ENCODE results near the gene FAM221A.
"Not testable (repeated sequence)": the region's sequence is repeated elsewhere in the genome, so short reads cannot be mapped to it uniquely, and the experiment has no call there.

The FAM221A gene, protein sequence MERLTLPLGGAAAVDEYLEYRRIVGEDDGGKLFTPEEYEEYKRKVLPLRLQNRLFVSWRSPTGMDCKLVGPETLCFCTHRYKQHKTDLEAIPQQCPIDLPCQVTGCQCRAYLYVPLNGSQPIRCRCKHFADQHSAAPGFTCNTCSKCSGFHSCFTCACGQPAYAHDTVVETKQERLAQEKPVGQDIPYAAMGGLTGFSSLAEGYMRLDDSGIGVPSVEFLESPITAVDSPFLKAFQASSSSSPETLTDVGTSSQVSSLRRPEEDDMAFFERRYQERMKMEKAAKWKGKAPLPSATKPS

DNA sequence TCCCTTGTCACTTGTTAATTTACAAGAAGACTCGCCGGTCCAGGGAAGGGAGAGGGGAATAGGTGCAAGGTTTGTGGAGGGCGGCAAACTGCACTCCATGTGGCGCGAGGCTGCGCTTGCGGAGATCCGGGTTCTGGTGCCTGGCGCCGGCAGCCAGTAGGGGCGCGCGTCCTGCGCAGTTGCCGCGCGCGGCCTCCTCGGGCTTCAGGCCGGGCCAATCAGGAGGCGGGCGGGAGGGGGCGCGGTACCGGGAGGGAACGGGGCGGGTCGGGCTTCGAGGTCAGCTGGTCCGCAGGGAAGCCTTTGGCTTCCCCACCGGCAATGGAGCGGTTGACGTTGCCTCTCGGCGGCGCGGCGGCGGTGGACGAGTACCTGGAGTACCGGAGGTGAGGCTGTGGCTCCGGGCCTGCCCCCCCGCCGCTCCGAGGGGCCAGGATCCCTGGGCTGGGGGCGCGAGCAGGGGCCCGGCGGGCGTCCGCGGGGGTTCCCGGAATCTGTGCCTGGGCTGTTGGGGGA is at the start of gene FAM221A:
Gene FAM221A, plus strand, starts transcription at position 302 of the 516 bp plus-strand sequence. Its CDS starts 20 bp downstream, at position 322.
- DNase-seq (ENCODE audit: low read depth in 2 of 2), result peak; percentile 70 to 82

DNA sequence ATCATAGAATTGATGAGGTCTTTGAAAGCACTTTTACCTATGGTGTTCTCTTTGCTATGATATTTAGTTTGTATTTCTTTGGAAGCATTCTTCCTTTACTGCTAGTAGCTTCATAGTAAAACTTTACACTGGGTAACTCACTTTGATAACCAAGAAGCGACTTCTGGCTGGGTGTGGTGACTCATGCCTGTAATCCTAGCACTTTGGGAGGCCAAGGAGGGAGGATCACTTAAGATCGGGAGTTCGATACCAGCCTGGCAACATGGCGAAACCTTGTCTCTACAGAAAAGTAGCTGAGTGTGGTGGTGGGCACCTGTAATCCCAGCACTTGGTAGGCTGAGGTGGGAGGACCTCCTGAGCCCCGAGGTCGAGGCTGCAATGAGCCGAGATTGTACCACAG is 46.6 kb upstream of the FAM221A start:
- no peak for DNase-seq (ENCODE audit: low read depth in 2 of 2)

DNA sequence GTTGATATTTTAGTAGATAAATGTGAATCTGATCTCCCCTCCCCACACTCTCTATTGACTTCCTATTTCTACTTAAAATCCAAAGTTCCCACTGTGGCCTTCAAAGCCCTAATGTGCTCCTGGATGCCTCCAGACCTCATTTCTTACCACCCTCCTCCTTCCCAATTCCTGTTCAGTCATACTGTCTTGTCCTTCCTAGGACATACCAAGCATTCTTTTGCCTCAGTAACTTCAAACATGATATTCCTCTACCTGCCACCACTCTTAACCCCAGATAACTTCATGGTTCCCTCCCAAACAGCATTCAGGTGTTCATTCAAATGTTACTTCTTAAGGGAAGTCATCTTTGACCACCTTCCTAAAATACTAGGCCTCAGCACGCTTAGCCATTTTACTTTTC is 34.2 kb upstream of the FAM221A start:
- no peak for DNase-seq (ENCODE audit: low read depth in 2 of 2)

DNA sequence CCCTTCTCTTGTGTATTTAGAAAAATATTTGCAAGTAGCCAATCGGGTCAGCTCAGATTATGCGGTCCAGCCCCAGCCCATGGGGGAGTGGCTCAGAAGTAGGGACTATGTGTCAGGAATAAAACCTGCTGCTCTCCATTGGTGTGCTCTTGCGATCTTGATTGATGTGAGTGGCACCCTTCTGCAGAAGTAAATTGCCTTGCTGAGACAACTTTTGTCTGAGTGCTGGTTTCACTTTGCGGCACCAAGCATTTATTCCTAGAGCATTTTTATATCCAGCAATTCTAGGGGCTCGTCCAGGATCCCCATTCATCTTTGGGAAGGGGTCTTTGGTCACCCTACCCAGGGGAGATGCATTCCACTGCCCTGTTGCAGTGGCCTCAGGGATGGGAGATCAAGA is 26.1 kb upstream of the FAM221A start:
- no peak for DNase-seq (ENCODE audit: low read depth in 2 of 2)

DNA sequence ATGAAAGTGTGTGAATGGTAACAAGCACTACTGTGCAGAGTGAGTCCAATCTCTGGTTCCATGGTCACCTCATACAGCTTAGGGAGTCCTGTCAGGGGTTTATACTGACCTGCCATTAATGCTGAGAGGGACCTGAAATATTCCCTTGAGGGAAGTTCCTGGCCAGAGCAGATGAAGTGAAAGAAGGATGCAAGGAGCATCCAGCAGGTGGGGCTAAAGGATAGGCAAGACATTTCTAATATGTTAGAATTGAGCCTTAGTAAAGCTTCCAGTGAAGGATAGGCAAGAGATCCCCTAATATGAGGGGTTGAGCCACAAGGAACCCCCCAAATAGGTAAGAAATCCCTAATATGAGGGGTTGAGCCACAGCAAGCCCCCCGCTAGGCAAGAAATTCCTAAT is 25.5 kb upstream of the FAM221A start:
- DNase-seq (ENCODE audit: low read depth in 2 of 2), result no peak

DNA sequence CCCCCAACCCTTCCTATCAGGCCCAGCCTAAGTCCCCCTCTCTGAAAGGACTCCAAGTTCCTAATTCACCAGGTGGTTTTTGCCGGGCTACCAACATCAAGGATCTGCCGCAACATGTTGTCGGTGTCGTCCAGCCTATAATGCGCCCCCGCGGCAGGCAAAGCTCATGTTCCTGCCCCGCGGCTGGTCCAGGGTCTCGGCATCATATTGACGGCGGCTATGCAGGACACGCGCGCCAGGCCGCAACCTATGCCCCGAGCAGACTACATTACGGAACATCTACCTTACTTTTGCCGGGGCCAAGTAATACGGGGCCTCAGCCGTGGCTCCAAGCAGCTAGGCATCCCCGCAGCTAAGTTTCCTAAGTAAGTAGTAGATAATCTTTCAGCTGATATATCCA is 24.6 kb upstream of the FAM221A start:
- no peak for DNase-seq (ENCODE audit: low read depth in 2 of 2)

DNA sequence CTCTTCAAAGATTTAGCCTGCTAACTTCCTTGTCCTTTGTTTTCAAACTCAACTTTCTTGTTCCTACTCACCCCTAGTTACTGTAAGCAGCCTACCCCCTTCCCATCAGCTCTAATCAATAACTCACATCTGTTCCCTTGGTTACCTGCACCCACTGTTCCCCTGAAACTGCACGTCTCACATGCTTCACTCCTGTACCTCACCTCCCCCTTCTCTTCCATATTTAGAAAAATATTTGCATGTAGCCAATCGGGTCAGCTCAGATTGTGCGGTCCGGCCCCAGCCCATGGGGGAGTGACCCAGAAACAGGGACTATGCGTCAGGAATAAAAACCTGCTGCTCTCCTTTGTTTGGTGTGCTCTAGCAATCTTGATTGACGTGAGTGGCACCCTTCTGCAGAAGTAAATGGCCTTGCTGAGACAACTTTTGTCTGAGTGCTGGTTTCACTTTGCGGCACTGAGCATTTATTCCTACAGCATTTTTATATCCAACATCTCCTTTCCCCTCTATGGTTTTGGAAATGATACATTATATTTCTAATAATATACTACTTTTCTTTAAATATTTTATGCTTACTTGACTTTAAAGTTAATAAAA is 21.1 kb upstream of the FAM221A start:
- DNase-seq (ENCODE audit: low read depth in 2 of 2), result no peak

DNA sequence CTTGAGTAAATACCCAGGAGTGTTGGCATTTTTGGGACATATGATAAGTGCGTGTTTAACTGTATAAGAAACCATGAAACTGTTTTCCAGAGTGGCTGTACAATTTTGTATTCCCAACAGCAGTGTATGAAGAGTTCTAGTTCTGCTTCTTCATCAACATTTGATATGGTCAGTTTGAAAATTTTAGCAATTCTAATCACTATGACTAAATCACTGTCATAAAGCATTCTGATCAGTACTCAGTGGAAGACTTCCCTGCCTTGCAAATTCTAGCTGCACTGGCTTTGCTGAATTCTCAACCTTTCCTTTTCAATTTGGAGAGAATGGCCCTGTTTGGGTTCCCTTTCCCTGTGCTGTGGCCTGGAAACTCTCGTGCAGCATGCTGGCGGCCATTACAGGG is 18.6 kb upstream of the FAM221A start:
- DNase-seq (ENCODE audit: low read depth in 2 of 2), result no peak

DNA sequence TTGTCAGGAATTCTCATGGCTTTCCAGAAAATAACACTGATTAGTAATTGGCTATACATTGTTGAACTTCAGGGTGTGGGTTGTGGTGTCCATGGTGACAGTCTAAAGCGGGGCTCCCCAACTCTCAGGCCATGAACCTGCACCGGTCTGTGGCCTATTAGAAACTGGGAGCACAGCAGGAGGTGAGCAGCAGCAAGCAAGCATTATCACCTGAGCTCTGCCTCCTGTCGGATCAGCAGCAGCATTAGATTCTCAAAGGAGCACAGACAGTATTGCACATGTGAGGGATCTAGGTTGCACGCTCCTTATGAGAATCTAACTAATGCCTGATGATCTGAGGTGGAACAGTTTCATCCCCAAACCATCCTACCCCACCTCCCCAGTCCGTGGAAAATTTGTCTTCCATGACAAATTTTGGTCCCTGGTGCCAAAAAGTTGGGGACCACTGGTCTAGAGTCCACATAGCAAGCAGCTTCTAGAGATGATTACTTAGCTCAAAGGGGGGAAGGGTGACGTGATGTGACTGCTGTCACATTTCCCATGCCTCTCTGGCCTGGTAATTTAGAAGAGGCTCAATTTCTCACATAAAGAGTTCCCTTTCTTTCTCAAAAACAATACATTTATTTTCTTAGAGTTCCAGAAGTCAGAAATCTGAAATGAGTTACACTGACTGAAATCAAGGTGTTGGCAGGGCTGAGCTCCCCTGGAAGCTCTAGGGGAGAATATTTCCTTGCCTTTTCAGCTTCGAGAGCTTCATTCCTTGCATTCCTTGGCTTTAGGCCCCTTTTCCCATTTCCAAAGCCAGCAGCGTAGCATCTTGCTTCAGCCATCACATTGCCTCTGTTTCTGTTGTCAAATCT is 17.6 kb upstream of the FAM221A start:
- DNase-seq (ENCODE audit: low read depth in 2 of 2), result no peak

DNA sequence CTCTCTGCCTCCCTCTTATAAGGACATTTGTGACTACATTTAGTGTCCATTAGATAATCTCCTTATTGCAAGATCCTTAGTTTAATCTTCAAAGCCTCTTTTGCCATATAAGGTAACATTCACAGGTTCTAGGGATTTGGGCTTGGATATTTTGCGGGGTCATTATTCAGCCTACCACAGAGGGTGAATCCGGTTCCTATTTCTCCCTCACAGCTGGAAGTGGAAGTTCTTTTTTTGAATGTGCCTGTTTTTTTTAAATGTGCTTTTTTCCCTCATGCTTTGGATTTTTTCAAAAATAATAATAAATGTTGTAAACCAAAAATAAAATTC is 17.1 kb upstream of the FAM221A start:
- DNase-seq (ENCODE audit: low read depth in 2 of 2), result no peak

DNA sequence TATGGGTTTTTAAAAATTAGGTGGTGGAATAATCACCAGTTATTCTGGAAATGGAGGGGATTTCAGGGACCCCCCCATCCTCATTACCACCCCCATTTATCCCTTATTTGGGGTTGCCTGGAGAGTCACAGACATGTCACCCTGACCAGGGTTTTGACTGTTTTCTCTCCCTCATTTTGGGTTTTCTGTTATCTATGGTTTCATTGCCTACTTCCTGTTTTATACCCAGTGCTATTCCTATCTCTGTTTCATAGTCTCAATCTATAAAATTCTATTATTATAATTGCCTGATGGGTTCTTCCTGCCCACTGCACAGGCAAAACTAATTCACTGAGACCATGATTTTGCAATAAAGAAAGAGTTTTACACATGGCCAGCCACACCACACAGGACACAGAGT is 15.9 kb upstream of the FAM221A start:
- no peak for DNase-seq (ENCODE audit: low read depth in 2 of 2)

DNA sequence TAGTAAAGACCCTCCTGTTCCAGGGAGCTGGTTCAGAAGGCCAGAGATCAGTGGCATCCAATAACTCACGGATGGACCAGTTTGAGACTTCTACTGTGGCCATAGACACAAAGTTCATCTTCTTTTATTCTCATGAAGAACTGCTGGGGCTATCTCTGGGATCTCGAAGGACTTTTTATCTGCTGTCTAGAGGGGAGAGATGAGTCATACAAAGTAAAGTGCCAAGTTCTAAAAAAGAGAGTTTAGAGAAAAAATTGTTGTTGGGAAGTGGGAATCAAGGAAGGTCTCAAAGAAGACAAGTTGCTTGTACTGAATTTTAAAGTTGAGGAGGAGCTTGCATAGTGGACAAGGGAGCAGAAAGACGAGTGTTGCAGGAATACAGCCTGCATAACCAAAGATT is 8.0 kb upstream of the FAM221A start:
- no peak for DNase-seq (ENCODE audit: low read depth in 2 of 2)

DNA sequence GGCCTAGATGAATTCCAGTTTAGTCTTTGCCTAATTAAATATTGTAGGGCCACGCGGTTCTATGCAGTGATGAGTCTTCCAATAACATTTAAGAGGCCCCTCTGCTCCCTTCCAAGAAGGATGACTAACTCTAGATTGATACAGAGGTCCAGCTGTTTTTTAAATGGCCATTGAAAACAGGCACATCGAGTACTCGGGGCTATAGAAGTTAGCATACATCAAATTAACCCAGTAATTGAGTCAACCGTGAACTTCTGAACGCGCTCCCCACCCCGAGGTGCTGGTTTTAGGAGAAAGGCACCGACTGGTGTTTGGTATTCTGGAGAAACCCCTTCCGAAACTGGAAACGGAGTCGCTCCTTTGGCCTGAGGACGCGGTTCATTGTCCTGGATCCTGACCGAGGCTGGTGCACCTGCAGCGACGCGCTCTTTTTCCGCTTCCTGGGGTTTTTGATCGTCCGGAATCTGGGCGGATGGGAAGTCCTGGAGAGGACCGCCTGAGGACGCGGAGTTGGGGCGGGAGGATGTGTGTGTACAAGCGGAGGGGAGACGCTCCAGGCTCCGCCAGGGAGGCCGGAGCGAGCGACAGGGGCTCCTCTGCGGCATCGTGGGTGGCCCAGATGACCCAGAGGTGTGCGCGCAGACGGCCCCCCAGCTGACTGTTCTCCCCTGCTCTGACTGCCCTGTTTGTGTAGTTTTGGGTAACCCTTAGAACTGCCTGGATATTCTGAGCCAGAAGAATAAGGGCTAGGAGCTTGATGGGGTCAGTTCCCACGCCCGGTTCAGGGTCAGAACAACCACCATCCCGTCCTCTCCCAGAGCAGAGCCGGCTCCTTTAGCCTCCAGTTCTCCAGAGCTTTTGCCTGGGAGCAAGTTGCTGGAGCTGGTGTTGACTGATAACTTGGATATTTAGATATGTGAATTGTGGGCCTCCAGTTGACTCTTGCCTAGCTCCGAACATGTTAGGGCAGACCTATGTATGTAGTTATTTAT is 711 bp downstream of the FAM221A start:
- DNase-seq (ENCODE audit: low read depth in 2 of 2), result peak; percentile 15 to 23

DNA sequence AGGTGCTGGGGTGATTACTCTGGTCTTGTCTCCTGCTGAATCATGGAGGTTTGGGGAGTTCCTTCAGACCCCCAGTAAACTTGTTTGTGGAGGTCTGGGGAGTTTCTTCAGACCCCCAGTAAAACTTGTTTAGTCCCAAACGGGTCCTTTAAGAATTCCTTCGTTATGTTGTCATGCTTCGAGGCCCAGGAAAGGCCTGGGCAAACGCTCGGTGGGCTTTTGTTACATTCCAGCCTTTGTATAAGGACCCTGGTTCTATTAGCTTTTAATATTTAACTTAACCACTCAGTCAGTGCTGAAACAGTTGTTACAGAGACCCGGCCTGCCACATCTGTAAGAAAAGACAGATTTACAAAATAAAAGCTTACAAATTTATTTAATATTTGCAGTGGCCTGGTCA is 4.0 kb downstream of the FAM221A start:
- DNase-seq (ENCODE audit: low read depth in 2 of 2), result not testable (repeated sequence)

DNA sequence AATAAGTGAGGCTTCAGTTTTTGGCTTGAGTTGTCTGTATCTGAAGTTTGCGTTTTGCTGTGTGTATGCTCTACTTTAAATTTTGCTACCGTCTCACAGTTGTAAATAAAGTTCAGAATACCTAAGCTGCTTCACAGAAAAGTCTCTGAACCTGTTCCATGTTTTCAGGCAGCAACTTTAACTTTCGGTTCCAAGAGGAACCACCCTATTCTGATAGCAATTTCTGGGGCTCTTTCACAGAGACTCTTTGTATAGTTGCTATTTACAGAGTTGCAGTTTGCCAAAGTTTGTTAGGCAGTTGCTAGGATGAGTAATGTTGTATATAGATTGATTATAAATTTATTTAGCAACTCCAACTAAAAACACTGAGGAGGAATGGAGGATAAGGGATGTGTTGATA is 5.7 kb downstream of the FAM221A start:
- DNase-seq (ENCODE audit: low read depth in 2 of 2), result no peak

DNA sequence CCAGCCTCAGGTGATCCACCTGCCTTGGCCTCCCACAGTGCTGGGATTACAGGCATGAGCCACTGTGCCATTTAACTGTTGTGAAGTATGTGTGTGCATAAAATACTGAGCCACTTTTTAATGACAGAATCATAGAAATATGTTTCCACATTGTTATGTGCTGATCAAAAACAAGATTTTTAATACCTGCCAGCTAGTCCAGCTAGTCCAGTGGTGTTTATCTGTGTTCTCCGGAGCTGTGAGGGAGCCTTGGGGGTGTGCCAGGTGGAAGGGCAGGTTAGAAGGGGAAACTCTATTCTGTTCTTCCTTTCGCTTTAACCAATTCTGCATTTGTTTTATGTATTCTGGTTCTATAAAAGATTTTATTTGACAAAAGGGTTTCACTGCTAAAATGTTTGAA is 7.0 kb downstream of the FAM221A start:
- DNase-seq (ENCODE audit: low read depth in 2 of 2), result no peak

DNA sequence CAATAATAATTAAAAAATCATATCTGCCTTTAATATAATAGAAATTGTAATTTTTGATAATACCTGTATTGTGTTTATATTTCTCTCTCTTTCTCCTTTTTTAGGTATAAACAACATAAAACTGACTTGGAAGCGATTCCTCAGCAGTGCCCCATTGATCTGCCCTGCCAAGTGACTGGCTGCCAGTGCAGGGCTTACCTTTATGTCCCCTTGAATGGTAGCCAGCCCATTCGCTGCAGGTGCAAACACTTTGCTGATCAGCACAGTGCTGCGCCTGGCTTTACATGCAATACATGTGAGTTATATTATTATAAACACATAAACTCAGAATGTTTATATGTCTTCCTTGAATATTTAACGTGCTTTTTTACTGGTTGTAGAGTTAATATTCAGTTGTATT is 9.2 kb downstream of the FAM221A start:
- DNase-seq (ENCODE audit: low read depth in 2 of 2), result no peak

DNA sequence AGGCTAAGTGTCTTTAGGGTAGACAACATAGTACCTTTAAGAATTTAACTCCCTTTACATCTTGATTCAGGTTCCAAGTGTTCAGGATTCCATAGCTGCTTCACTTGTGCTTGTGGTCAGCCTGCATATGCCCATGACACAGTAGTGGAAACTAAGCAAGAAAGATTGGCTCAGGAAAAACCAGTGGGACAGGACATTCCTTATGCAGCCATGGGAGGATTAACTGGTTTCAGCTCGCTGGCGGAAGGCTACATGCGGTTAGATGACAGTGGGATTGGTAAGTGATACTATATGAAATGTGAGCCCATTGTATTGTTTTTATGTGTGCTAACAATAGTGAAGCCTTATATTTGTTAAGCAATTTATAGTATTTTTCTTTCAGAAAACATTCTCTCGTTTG is 11.3 kb downstream of the FAM221A start:
- DNase-seq (ENCODE audit: low read depth in 2 of 2), result no peak

DNA sequence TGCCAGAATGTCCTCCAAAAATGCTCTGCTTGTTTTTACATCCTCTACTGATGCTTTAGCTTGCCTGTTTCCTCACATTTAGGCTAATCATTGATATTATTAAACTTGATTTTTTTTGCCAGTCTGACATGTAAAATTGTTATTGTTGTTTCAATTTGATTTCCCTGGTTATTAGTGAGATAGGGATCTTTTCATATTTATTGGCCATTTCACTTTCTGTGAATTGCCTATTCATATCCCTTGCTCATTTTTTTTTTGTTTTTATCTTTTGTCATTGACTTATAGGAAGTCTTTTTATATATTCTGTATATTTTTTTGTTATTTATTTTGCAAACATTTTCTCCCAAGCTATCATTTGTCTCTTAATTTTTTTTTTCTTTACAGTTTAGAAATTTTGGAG is 13.2 kb downstream of the FAM221A start:
- no peak for DNase-seq (ENCODE audit: low read depth in 2 of 2)

DNA sequence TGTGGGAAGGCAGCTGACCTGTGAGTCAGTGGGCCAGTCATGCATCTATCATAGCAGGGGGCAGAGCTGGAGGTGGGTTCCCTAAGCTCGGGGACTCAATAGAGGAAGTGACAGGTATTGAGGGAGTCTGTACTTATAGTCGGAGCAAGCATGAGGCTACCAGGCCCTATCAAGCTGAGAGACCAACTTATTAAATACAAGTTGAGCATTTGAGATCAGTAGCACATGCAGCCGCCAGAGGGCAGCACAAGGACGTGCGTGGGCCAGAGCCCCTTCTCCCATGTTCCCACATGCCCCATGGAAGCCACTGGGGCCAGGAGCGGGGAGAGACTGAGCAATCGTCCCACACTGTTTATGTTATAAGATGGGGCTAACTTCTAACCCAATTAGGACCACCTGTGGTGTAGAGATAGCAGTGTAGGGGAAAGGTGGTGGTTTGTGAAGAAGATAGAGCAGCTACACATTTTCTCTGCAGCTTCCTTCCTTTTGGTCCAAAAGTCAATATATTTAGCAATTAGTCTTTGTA is 17.0 kb downstream of the FAM221A start:
- DNase-seq (ENCODE audit: low read depth in 2 of 2), result peak; percentile 29 to 47

DNA sequence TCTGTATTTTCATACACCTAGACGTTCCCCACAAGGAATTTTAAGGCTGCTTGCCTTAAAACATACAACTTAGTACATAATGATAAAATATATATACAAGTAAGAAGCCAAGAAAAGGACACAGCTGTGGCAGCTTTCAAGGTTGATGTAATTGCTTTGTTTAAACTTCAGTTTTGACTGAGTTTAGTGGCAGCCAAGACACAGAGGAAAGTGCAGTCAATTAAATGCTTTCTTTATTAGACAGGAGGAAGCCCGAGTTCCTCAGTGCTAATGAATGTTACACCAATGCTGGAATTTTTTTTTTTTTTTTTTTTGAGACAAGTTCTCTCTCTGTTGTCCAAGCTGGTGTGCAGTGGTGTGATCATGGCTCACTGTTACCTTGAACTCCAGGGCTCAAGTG is 18.8 kb downstream of the FAM221A start:
- no peak for DNase-seq (ENCODE audit: low read depth in 2 of 2)

Data from stimulated activated CD8-positive, alpha-beta memory T cell treated with anti-CD3 and anti-CD28 coated beads, Interleukin-2, amount 100 ng/mL, for 48 hours (primary cell).